Neural progenitor cell (in vitro differentiated cells): ENCODE data around the gene LGR4.

Experiments
- EZH2 ChIP-seq: fragments of 200-600 bp; sonication (generic); IDR thresholded peaks from 2 replicates; pipeline ENCODE4 v1.6.1; 2017; ENCODE audit warnings: antibody characterized with exemption, mild to moderate bottlenecking, moderate library complexity
- EZH2phosphoT487 ChIP-seq: fragments of 200-600 bp; sonication (generic); IDR thresholded peaks from 2 replicates; pipeline ENCODE4 v1.6.1; 2017; ENCODE audit warnings: antibody characterized with exemption
- TF ChIP-seq, protein P1 (sequence below): fragments of 200-600 bp; sonication (generic); IDR thresholded peaks from 2 replicates; pipeline ENCODE4 v1.5.1; 2017; ENCODE audit warnings: antibody characterized with exemption, mild to moderate bottlenecking

GRCh38 chr11:27384227-27384626 is 88.4 kb downstream of the LGR4 start:
- TF ChIP-seq EZH2 = no peak
- TF ChIP-seq, protein P1, sequence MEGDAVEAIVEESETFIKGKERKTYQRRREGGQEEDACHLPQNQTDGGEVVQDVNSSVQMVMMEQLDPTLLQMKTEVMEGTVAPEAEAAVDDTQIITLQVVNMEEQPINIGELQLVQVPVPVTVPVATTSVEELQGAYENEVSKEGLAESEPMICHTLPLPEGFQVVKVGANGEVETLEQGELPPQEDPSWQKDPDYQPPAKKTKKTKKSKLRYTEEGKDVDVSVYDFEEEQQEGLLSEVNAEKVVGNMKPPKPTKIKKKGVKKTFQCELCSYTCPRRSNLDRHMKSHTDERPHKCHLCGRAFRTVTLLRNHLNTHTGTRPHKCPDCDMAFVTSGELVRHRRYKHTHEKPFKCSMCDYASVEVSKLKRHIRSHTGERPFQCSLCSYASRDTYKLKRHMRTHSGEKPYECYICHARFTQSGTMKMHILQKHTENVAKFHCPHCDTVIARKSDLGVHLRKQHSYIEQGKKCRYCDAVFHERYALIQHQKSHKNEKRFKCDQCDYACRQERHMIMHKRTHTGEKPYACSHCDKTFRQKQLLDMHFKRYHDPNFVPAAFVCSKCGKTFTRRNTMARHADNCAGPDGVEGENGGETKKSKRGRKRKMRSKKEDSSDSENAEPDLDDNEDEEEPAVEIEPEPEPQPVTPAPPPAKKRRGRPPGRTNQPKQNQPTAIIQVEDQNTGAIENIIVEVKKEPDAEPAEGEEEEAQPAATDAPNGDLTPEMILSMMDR = no peak
- TF ChIP-seq EZH2phosphoT487 = no peak
